GM13976 (cell line): ENCODE measurements around the gene TMEM217.
"Not testable (repeated sequence)": the region's sequence is repeated elsewhere in the genome, so short reads cannot be mapped to it uniquely, and the experiment has no call there.

Experiments
- DNase-seq: peaks from one replicate; pipeline ENCODE4 v3.0.0; 2012; ENCODE audit warnings: low spot score
- CTCF ChIP-seq: IDR thresholded peaks from 2 replicates; pipeline ENCODE4 v1.5.1; 2012; ENCODE audit warnings: borderline replicate concordance, mild to moderate bottlenecking; ENCODE audit not compliant: insufficient read depth; ENCODE audit errors: extremely low read depth, missing control alignments, control extremely low read depth
- in situ Hi-C: fragments of 300-500 bp; cut with MboI; formaldehyde crosslinking; loops from one replicate; pipeline ENCODE4 v1.12.0; 2022; ENCODE audit warnings: low sequenced_read_pairs, mixed read lengths, inconsistent platforms; ENCODE audit not compliant: unreplicated experiment

TMEM217 gene

GRCh38 chr6:37302086-37302686 is 44.2 kb upstream of the TMEM217 start:
- no peak for TF ChIP-seq CTCF
- no peak for DNase-seq
- in situ Hi-C loops = no loop called here

GRCh38 chr6:37299990-37300389 is 42.0 kb upstream of the TMEM217 start:
- no peak for DNase-seq
- no peak for TF ChIP-seq CTCF
- in situ Hi-C loops = no loop called here

GRCh38 chr6:37298958-37299357 is 41.0 kb upstream of the TMEM217 start:
- DNase-seq = peak; percentile 56
- TF ChIP-seq CTCF = no peak
- in situ Hi-C loops = no loop called here

- in situ Hi-C loops, DNase-seq: not testable (repeated sequence)
Observed at GRCh38 chr6:37297637-37298036, 39.7 kb upstream of the TMEM217 start.

- DNase-seq = no peak
- in situ Hi-C loops = no loop called here
- no peak for TF ChIP-seq CTCF
Observed at GRCh38 chr6:37293426-37293825, 35.5 kb upstream of the TMEM217 start.

GRCh38 chr6:37289931-37290330 is 32.0 kb upstream of the TMEM217 start:
- no peak for DNase-seq
- in situ Hi-C loops = no loop called here
- TF ChIP-seq CTCF = no peak

- DNase-seq = no peak
- TF ChIP-seq CTCF = no peak
- in situ Hi-C loops = no loop called here
Observed at GRCh38 chr6:37288247-37288646, 30.3 kb upstream of the TMEM217 start.
